Thoracic aorta (tissue), 2 donors: ENCODE measurements around the gene BRPF3. TPM values are rescaled to one million over a fixed set of nuclear protein-coding genes. Genes with fewer than 3 reads are reported as not detected.

Experiments used
- ATAC-seq: fragments of 150-250 bp; one replicate; pipeline ENCODE4 v1.8.0; 2017; ENCODE audit warnings: low read depth; ENCODE audit not compliant: insufficient number of reproducible peaks, low FRiP score
- DNase-seq: peaks from one replicate; pipeline ENCODE4 v3.0.0-alpha.2; 2020; ENCODE audit warnings: low spot score
- H3K27ac ChIP-seq, 2 donors: fragments of 200-600 bp; sonication (generic); 1 replicate in 1 of 2; 2 replicates in 1 of 2; pipeline ENCODE4 v1.5.1; 2016; ENCODE audit warnings: mild to moderate bottlenecking in 2 of 2, moderate library complexity in 2 of 2
- H3K27me3 ChIP-seq: fragments of 200-600 bp; sonication (generic); replicated peaks from 2 replicates; pipeline ENCODE4 v1.6.0; 2016; ENCODE audit warnings: mild to moderate bottlenecking; ENCODE audit not compliant: insufficient read depth
- H3K36me3 ChIP-seq: fragments of 200-600 bp; sonication (generic); one replicate; pipeline ENCODE4 v1.5.1; 2016
- H3K4me1 ChIP-seq, 2 donors: fragments of 200-600 bp; sonication (generic); 1 replicate in 1 of 2; 2 replicates in 1 of 2; pipeline versions ENCODE4 v1.5.1 to v1.6.0; 2016; ENCODE audit warnings: low read depth in 2 of 2, mild to moderate bottlenecking in 1 of 2; ENCODE audit not compliant: control insufficient read depth in 1 of 2
- H3K4me3 ChIP-seq: fragments of 200-600 bp; sonication (generic); 2 replicates; pipeline ENCODE4 v1.5.1; 2016; ENCODE audit warnings: mild to moderate bottlenecking
- H3K9me3 ChIP-seq: fragments of 200-600 bp; sonication (generic); 2 replicates; pipeline ENCODE4 v1.5.1; 2016
- CTCF ChIP-seq: fragments of 200-600 bp; sonication (generic); IDR thresholded peaks from one replicate; pipeline ENCODE4 v1.5.1; 2019; ENCODE audit warnings: antibody characterized with exemption
- total RNA-seq, 2 donors: library from RNA; depleted of rRNA; stranded (reverse); fragments of >200 nt; gene quantifications; one replicate each; pipeline versions ENCODE4 v1.1.0 to v1.2.3, GENCODE V29; 2016

Gene BRPF3
- total RNA-seq, 2 donors from 2014 or later = 23.2 to 29.2 TPM

GRCh38 chr6:36200154-36200891, 3.8 kb downstream of the BRPF3 start:
- Histone ChIP-seq H3K4me1 (peaks cover 11 to 48% of the 10 kb centered on the region in 2 donors), H3K4me3 (no peak overlapping the region), H3K9me3 (no peaks in the 10 kb centered on the region), H3K27ac (no peak overlapping the region), H3K36me3 (peaks cover 19% of the 10 kb centered on the region), H3K27me3 (no peaks in the 10 kb centered on the region)
- no peak for TF ChIP-seq CTCF
- DNase-seq (no peak), ATAC-seq (no peak)

- no peak overlapping the region for H3K4me3 ChIP-seq
These were observed 4.6 kb downstream of the BRPF3 start for GRCh38 chr6:36200998-36201596.

GRCh38 chr6:36201612-36202011, 5.1 kb downstream of the BRPF3 start:
- peaks cover 7 to 42% of the 10 kb centered on the region in 2 donors for H3K4me1 ChIP-seq

More at GRCh38 chr6:36200998-36201596, 4.6 kb downstream of the BRPF3 start:
- no peak for DNase-seq
- H3K9me3 ChIP-seq = no peaks in the 10 kb centered on the region
- no peak for TF ChIP-seq CTCF
- no peak for ATAC-seq
- H3K4me1 ChIP-seq = peaks cover 7 to 42% of the 10 kb centered on the region in 2 donors
- no peak overlapping the region for H3K27ac ChIP-seq
- peaks cover 24% of the 10 kb centered on the region for H3K36me3 ChIP-seq
- no peaks in the 10 kb centered on the region for H3K27me3 ChIP-seq

GRCh38 chr6:36202101-36202500, 5.6 kb downstream of the BRPF3 start:
- Histone ChIP-seq H3K4me1 (peaks cover 7 to 42% of the 10 kb centered on the region in 2 donors), H3K9me3 (no peaks in the 10 kb centered on the region), H3K36me3 (peaks cover 32% of the 10 kb centered on the region), H3K4me3 (no peak overlapping the region), H3K27ac (no peak overlapping the region), H3K27me3 (no peaks in the 10 kb centered on the region)
- ATAC-seq (no peak), DNase-seq (no peak)
- TF ChIP-seq CTCF = no peak

More at GRCh38 chr6:36201612-36202011, 5.1 kb downstream of the BRPF3 start:
- Histone ChIP-seq H3K27me3 (no peaks in the 10 kb centered on the region), H3K4me3 (no peak overlapping the region), H3K36me3 (peaks cover 27% of the 10 kb centered on the region), H3K9me3 (no peaks in the 10 kb centered on the region), H3K27ac (no peak overlapping the region)
- TF ChIP-seq CTCF = no peak
- DNase-seq = no peak
- no peak for ATAC-seq

- H3K4me1 ChIP-seq = peaks cover 0 to 27% of the 10 kb centered on the region in 2 donors
- no peak for DNase-seq
- no peak overlapping the region for H3K4me3 ChIP-seq
- ATAC-seq = no peak
- peaks cover 44% of the 10 kb centered on the region for H3K36me3 ChIP-seq
- H3K27ac ChIP-seq = no peak overlapping the region
- H3K27me3 ChIP-seq = no peaks in the 10 kb centered on the region
- no peaks in the 10 kb centered on the region for H3K9me3 ChIP-seq
- TF ChIP-seq CTCF = no peak
These were observed 7.7 kb downstream of the BRPF3 start for GRCh38 chr6:36204068-36204753.
